OCI-LY3 (cell line): ENCODE data around the gene SHROOM3.

Source experiments
- EZH2phosphoT487 ChIP-seq: fragments of 200-600 bp; shearing (Covaris generic); IDR thresholded peaks from 2 replicates; pipeline ENCODE4 v1.6.1; 2018; ENCODE audit warnings: antibody characterized with exemption, mixed run types, low read depth
- TF ChIP-seq, protein P1 (sequence below): fragments of 200-600, 300-600 bp; sonication (generic); IDR thresholded peaks from 2 replicates; pipeline ENCODE4 v1.5.1; 2014; ENCODE audit warnings: antibody characterized with exemption, low read length, low read depth

DNA sequence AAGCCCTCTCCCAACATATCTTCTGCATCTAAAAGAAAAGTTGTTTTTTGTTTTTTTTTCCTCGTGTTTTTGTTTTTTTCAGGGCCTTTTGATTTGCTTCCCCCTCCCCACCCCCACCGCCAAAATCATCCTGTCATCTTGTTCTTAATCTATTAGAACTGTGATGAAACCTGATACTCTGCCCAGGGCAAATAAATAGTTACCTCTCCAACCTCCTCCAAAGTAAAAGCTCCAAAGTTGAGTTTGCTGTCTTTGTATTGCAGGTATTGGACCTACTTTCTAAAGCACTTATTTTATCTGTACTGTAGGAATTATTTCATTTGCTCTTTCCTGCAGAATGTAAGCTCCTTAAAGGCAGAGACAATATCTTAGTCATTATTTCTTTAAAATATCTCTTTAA lies 290.0 kb downstream of the SHROOM3 start:
- TF ChIP-seq, protein P1, sequence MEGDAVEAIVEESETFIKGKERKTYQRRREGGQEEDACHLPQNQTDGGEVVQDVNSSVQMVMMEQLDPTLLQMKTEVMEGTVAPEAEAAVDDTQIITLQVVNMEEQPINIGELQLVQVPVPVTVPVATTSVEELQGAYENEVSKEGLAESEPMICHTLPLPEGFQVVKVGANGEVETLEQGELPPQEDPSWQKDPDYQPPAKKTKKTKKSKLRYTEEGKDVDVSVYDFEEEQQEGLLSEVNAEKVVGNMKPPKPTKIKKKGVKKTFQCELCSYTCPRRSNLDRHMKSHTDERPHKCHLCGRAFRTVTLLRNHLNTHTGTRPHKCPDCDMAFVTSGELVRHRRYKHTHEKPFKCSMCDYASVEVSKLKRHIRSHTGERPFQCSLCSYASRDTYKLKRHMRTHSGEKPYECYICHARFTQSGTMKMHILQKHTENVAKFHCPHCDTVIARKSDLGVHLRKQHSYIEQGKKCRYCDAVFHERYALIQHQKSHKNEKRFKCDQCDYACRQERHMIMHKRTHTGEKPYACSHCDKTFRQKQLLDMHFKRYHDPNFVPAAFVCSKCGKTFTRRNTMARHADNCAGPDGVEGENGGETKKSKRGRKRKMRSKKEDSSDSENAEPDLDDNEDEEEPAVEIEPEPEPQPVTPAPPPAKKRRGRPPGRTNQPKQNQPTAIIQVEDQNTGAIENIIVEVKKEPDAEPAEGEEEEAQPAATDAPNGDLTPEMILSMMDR, result no peak
- no peak for TF ChIP-seq EZH2phosphoT487
